ENCODE results near the gene DOK5. TPM values are rescaled to one million over a fixed set of nuclear protein-coding genes. Genes with fewer than 3 reads are reported as not detected.

Gene DOK5
- total RNA-seq, 1 donor from 2014 or later = 3.5 TPM

DNA sequence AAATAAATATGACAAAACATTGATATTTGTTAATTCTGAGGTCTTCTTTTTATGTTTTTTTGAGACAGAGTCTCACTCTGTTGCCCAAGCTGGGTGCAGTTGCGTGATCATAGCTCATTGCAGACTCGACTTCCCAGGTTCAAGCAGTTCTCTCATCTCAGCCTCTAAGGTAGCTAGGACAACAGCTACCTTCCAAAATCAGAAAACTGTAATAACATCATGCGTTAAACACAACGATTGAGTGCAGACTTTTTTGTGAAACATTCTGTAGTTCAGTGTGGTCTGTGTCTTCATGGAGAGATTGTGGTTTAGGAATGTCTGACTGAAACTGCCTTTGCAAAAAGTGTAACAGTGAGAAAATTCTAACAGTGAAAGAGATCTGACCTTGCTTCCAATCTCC, 16.1 kb upstream of the DOK5 start:
- TF ChIP-seq, protein P1, sequence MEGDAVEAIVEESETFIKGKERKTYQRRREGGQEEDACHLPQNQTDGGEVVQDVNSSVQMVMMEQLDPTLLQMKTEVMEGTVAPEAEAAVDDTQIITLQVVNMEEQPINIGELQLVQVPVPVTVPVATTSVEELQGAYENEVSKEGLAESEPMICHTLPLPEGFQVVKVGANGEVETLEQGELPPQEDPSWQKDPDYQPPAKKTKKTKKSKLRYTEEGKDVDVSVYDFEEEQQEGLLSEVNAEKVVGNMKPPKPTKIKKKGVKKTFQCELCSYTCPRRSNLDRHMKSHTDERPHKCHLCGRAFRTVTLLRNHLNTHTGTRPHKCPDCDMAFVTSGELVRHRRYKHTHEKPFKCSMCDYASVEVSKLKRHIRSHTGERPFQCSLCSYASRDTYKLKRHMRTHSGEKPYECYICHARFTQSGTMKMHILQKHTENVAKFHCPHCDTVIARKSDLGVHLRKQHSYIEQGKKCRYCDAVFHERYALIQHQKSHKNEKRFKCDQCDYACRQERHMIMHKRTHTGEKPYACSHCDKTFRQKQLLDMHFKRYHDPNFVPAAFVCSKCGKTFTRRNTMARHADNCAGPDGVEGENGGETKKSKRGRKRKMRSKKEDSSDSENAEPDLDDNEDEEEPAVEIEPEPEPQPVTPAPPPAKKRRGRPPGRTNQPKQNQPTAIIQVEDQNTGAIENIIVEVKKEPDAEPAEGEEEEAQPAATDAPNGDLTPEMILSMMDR (IDR thresholded peaks at IDR 0.05; ENCODE audit: insufficient read depth, low read length, poor library complexity, severe bottlenecking) = no peak
- no peak for DNase-seq (ENCODE audit: low read depth)
- Histone ChIP-seq H3K4me3 (ENCODE audit: low read depth, low read length) (no peak overlapping the region), H3K36me3 (ENCODE audit: control insufficient read depth, insufficient read depth, low read length) (no peaks in the 10 kb centered on the region), H3K27me3 (ENCODE audit: control insufficient read depth, insufficient read depth, low read length) (no peaks in the 10 kb centered on the region)

DNA sequence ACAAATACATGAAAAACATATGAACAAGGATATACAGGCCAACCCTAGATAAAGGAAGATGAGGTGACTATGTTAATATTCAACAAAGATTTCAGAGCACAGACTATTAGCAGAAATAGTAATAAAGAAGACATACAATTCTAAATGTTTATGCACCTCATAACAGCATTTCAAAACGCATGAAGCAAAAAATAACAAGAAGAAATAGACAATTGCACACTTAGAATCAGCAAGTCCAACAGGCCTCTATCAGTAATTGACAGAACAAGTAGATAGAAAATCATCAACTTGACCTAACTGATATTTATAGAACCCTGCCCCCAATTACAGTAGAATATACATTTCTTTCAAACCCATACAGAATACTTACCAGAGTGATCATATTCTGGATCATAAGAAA, 11.4 kb upstream of the DOK5 start:
- DNase-seq (ENCODE audit: low read depth) = no peak
- H3K4me3 ChIP-seq (ENCODE audit: low read depth, low read length) = no peak overlapping the region
- H3K36me3 ChIP-seq (ENCODE audit: control insufficient read depth, insufficient read depth, low read length) = no peaks in the 10 kb centered on the region
- TF ChIP-seq, protein P1 (IDR thresholded peaks at IDR 0.05; ENCODE audit: insufficient read depth, low read length, poor library complexity, severe bottlenecking) = no peak
- H3K27me3 ChIP-seq (ENCODE audit: control insufficient read depth, insufficient read depth, low read length) = no peaks in the 10 kb centered on the region

DNA sequence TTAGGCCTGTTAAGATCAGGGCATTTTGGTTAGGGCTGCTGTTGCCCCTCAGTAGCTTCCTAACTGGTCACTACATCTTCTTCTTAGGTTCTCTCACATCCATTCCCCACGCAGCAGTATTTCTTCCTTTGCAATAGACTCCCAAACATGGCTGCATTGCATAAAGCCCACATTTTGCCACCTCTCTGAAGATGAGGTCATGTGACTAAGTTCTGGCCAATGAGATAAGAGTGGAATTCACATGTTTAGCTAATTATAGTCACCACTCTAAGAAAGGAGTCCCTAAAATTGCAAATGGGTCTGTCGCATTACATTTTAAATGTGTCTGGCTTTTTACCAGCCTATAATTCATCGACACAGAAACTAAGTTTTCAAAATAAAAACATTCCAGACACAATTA, 9.3 kb upstream of the DOK5 start:
- DNase-seq (ENCODE audit: low read depth) = no peak
- Histone ChIP-seq H3K27me3 (ENCODE audit: control insufficient read depth, insufficient read depth, low read length) (no peaks in the 10 kb centered on the region), H3K4me3 (ENCODE audit: low read depth, low read length) (no peak overlapping the region), H3K36me3 (ENCODE audit: control insufficient read depth, insufficient read depth, low read length) (no peaks in the 10 kb centered on the region)
- TF ChIP-seq, protein P1 (IDR thresholded peaks at IDR 0.05; ENCODE audit: insufficient read depth, low read length, poor library complexity, severe bottlenecking) = no peak

DNA sequence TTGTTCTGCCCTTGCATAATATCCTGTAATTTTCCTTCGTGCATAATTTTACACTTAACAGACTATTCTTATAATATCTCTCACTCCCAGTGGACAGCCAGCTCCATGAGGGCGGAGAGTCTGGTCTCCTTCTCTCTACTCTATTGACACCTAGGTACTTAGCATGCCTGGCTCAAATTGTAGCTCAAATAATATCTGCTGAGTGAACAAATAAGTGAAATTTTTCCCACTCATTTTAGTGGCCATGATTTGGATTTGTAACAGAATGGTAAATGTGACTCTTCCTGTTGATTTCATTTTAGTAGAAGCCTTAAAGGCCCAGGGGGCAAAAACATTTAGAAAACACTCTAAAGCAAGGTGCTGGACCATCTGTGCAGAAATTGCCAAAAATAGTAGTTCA, 7.8 kb upstream of the DOK5 start:
- TF ChIP-seq, protein P1 (IDR thresholded peaks at IDR 0.05; ENCODE audit: insufficient read depth, low read length, poor library complexity, severe bottlenecking) = no peak
- Histone ChIP-seq H3K27me3 (ENCODE audit: control insufficient read depth, insufficient read depth, low read length) (no peaks in the 10 kb centered on the region), H3K4me3 (ENCODE audit: low read depth, low read length) (no peak overlapping the region), H3K36me3 (ENCODE audit: control insufficient read depth, insufficient read depth, low read length) (no peaks in the 10 kb centered on the region)
- no peak for DNase-seq (ENCODE audit: low read depth)

DNA sequence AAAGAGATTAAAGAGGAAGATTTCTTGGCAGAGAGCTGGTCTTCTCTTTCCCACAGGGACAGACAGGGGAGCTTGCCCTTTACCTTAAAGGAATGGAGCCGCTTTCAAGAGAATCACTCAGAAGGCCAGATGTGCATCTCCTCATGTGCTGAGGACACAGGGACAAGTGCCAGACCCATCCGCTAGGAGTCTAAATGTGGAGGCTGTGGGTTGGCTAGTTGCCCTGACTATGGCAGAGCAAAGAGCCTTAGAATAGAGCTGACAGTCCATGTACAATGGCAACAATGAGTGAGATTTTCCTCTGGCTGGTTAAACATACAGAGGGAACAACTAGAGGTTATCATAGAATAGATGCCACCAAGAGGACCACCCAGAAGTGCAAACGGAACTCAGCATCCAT, 7.3 kb upstream of the DOK5 start:
- no peaks in the 10 kb centered on the region for H3K27me3 ChIP-seq (ENCODE audit: control insufficient read depth, insufficient read depth, low read length)
- DNase-seq (ENCODE audit: low read depth) = no peak

DNA sequence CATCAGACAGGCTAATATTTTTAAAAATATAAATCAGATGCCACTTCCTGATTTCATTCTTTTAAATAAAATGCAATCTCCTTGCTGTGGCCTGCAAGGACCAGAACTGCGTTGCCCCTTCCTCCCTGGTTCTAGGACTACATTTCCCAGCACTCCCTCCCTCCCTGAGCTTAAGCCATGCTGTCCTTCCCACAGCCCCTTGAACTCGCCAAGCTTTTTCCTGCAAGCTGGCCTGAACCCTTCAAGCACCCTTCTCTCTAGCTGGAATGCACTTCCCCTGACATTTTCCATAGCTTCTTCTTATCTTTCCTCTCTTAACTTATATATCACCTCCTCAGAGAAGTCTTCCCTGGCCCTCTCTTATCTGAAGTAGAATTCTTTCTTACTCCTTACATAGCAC, 6.1 kb upstream of the DOK5 start:
- Histone ChIP-seq H3K4me3 (ENCODE audit: low read depth, low read length) (no peak overlapping the region), H3K27me3 (ENCODE audit: control insufficient read depth, insufficient read depth, low read length) (no peaks in the 10 kb centered on the region), H3K36me3 (ENCODE audit: control insufficient read depth, insufficient read depth, low read length) (no peaks in the 10 kb centered on the region)
- DNase-seq (ENCODE audit: low read depth) = no peak
- TF ChIP-seq, protein P1 (IDR thresholded peaks at IDR 0.05; ENCODE audit: insufficient read depth, low read length, poor library complexity, severe bottlenecking) = no peak

More for the DNA sequence above, 7.3 kb upstream of the DOK5 start:
- Histone ChIP-seq H3K4me3 (ENCODE audit: low read depth, low read length) (no peak overlapping the region), H3K36me3 (ENCODE audit: control insufficient read depth, insufficient read depth, low read length) (no peaks in the 10 kb centered on the region)
- TF ChIP-seq, protein P1 (IDR thresholded peaks at IDR 0.05; ENCODE audit: insufficient read depth, low read length, poor library complexity, severe bottlenecking) = no peak
